ENCODE data around the gene LDLRAP1. TPM values are rescaled to one million over a fixed set of nuclear protein-coding genes. Genes with fewer than 3 reads are reported as not detected.

Gene LDLRAP1
- polyA plus RNA-seq, 1 donor = 11.5 TPM

DNA sequence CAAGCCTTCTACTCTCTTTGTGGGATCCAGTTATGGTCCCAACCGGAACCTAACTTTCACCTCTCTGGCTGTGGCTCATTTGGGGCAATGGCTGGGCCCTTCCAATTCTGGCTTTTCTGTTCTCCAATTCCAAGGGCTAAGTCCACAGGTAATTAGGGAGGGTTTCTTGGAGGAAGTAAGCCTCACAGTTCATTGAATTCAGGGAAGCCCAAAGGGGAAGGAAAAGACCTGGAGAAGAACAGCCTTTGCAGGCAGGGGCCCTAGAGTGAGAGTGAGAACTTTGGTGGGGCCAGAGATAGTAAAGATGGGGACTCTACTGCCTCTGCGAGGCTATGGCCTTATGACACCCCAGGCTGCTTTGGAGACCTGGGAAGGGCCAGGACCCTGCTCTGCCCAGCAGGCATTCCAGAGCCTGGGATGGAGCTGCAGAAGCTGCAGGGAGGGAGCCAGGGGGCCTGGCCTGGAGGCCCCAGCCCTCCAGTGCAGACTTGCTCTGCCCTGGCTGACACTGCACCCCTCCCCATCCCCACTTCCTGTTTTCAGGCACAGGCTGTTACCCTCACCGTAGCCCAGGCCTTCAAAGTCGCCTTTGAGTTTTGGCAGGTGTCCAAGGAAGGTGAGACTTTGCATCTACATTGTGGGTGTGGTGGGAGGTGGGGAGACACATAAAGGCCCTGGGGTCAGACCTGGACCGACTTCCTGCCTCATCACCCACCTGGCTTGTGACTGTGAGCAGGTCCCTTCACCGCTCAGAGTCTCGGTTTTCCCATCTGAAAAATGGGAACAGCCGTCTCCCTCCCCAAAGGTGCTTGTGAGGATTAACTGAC lies 18.9 kb downstream of the LDLRAP1 start:
- no peak for DNase-seq (ENCODE audit: low read depth)

DNA sequence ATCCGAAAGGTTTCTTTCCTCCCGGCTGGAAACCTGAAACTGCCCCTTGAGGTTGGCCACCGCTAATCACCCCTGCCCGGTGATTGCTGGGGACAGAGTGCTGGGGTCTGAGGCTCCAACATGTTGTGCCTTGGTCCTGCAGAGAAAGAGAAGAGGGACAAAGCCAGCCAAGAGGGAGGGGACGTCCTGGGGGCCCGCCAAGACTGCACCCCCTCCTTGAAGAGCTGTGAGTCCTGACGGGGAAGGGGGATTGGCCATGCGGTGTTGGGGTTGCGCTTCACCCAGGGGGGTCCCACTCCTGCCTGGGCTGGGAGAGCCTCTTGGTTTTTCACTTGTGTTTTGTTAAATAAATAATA lies 19.5 kb downstream of the LDLRAP1 start:
- no peak for DNase-seq (ENCODE audit: low read depth)

GRCh38 chr1:25563330-25564215 lies 20.2 kb downstream of the LDLRAP1 start:
- DNase-seq (ENCODE audit: low read depth) = no peak

DNA sequence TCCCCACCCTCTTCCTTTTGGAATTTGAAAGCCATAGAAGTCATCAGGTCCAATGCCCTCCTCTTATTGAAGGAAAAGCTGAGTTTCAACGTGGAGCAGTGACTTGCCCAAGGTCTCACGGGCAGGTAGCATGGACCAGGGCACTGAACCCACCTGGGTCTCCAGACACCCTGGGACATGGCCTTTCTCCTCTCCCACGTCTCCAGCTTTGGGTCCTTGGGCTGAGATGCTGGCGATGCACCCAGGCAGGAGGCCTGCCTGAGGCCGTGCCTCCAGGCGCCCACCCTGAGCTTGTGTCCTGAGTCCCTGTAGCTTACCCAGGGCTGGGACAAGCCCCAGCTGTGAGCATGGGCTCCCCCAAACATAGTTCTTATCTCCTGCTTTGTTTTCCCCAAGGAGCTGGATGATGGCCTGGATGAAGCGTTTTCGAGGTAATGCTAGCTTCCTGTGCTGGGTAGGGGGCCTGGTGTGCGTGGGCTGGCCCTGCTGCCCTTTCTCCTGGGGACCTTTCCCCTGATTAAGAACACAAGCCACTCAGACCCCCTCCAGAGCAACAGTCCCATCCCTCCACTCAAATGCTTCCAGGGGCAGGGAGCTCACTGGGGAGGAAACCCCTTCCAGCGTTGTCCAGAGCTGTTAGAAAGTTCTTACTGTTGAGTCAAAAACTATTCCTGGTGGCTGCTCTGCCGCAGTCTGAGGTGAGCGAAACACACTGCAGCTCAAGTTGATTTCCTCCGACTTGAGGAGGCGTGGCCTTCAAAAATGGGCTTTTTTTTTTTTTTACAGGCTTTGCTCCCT lies 21.6 kb downstream of the LDLRAP1 start:
- DNase-seq (ENCODE audit: low read depth) = no peak

GRCh38 chr1:25565626-25566025 lies 22.2 kb downstream of the LDLRAP1 start:
- no peak for DNase-seq (ENCODE audit: low read depth)

GRCh38 chr1:25566176-25566729 lies 22.8 kb downstream of the LDLRAP1 start:
- DNase-seq (ENCODE audit: low read depth) = no peak

DNA sequence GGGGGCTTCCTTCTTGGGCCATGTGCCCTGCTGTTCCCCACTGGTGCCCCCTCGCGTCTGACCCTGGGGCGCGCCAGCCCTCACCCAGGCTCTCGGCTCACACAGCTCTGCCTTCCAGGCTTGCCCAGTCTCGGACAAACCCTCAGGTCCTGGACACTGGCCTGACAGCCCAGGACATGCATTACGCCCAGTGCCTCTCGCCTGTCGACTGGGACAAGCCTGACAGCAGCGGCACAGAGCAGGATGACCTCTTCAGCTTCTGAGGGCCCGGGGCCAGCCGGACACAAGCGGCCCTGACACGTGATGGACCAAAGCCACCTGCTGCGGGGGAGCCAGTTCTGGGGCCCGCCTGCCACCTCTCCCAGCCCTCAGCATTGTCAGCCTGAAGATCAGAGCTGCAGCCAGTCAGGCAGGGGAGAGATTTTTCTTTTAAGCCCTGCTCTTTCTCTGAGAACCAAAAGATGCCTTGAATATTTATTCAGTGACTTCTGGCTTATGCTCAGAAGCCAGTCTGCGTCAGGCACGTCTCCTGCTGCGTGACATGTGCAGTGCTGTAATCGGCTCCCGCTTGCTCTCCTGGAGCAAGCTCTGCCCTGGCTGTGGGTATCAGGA lies 23.4 kb downstream of the LDLRAP1 start:
- no peak for DNase-seq (ENCODE audit: low read depth)

GRCh38 chr1:25567710-25568089 lies 24.3 kb downstream of the LDLRAP1 start:
- no peak for DNase-seq (ENCODE audit: low read depth)

- no peak for DNase-seq (ENCODE audit: low read depth)
These were observed 24.9 kb downstream of the LDLRAP1 start for GRCh38 chr1:25568090-25568833.

GRCh38 chr1:25568834-25569596 lies 25.6 kb downstream of the LDLRAP1 start:
- no peak for DNase-seq (ENCODE audit: low read depth)

DNA sequence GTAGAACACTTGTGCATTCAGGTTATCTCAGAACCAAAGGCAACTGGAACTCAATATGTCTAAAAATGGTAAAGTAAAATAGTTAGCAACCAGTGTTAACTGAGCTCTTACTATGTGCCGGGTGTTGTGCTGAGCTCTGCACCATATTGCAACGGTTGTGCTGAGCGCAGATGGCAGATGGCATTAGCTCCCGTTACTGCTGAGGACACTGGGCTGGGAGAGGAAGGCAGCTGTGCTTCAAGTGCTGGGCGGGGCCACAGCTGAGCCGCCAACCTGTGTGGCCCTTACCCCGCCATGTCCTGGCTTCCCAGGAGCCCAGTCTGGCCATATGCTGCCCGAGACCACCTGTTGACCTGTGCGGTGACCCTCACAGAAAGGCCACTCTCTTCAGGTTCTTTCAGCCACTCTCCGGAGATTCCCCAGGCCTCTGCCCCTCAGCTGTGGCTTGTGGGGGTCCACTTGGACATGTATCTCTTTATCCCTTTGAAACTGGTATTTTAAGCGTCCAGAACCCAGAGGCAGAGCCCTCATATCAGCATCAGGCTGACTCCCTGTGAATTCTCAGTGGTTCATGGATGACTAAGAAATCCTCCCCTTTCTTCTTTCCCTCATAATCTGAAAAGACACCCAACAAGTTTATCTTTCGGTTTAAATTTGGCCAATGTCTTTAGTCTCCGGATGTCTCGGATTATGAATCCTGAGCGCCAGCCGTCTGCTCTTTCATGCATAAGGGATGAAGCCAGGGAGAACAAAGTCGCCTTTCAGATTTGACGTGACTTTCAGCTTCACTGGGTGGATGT lies 26.4 kb downstream of the LDLRAP1 start:
- DNase-seq (ENCODE audit: low read depth) = no peak

GRCh38 chr1:25570798-25571521 lies 27.6 kb downstream of the LDLRAP1 start:
- no peak for DNase-seq (ENCODE audit: low read depth)

DNA sequence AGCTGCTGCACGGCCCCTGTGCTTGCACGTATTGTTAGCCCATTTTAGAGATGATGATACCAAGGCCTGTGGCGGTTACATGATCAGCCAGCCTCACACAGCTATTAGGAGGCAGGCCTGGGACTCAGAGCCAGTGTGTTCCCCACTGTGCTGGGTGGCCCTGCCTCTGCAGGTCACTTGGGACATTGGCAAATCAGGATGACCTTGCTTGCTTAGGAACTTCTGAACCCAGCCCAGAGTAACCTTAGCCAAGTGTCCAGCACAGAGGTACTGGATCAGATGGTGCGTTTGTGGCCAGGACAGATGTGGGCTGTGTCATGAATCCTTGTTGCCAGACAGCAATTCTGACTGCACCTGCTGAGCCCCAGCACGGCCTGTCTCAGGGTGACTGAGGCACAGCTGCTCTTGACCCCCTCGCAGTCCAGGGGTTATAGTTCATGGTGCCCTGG lies 28.1 kb downstream of the LDLRAP1 start:
- DNase-seq (ENCODE audit: low read depth) = no peak

DNA sequence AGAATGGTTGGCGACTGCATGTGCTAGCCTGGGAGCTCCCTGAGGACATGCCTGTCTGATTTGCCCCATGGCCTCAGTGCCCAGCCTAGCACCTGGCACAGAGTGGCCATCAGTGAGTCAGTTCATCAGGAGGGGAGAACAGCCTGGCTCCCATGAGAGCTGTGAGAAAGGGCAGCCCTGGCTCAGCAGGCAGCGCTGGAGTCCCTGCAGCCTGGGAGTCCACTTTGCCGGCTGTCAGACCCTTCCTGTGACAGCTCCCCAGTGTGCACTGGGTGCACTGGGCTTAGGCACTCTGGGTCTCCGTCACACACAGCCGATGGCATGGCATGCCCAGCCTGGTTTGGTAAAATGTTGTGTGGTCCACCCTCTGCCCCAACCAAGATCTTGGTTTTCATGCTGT lies 28.7 kb downstream of the LDLRAP1 start:
- no peak for DNase-seq (ENCODE audit: low read depth)

- DNase-seq (ENCODE audit: low read depth) = no peak
These were observed 29.5 kb downstream of the LDLRAP1 start for GRCh38 chr1:25572708-25573590.

- DNase-seq (ENCODE audit: low read depth) = no peak
These were observed 30.2 kb downstream of the LDLRAP1 start for GRCh38 chr1:25573591-25573930.

- DNase-seq (ENCODE audit: low read depth) = no peak
These were observed 30.6 kb downstream of the LDLRAP1 start for GRCh38 chr1:25573961-25574360.
